Erythroblast (primary cell): ENCODE data around the gene CLDN1.

Experiments used
- GATA1 ChIP-seq: IDR thresholded peaks from 2 replicates; pipeline ENCODE4 v1.6.1; 2011; ENCODE audit warnings: low read depth, mild to moderate bottlenecking, control low read depth, low read length, moderate library complexity
- POLR2A ChIP-seq: IDR thresholded peaks from 2 replicates; pipeline ENCODE4 v1.6.1; 2011; ENCODE audit warnings: mild to moderate bottlenecking, low read length

GRCh38 chr3:190289989-190290388 is 32.3 kb downstream of the CLDN1 start:
- TF ChIP-seq POLR2A, result no peak
- no peak for TF ChIP-seq GATA1
